Panc1 (cell line): Measurements from ENCODE around the gene GPD1L. TPM values are rescaled to one million over a fixed set of nuclear protein-coding genes. Genes with fewer than 3 reads are reported as not detected.

Experiments used
- ATAC-seq: fragments of 200-7000 bp; cut with Tn5 transposase; 2 replicates; pipeline ENCODE4 v1.9.1; 2020; ENCODE audit warnings: mild to moderate bottlenecking, moderate library complexity
- BruUV-seq: library from RNA; stranded (reverse); fragments of 400-500 nt; replicated peaks from 2 replicates; lab custom pipeline; 2021; lab: Mats Ljungman, UMichigan
- CTCF ChIA-PET: fragments of 300-600 bp; sonication (Branson Sonifier 250); formaldehyde crosslinking; loops from one replicate; lab custom pipeline; 2022; ENCODE audit warnings: antibody characterized with exemption; lab: Charles Lee
- POLR2A ChIA-PET: fragments of 300-600 bp; sonication (Branson Sonifier 250); formaldehyde crosslinking; loops from one replicate; lab custom pipeline; 2022; ENCODE audit warnings: antibody characterized with exemption; lab: Charles Lee
- DNase-seq: peaks from one replicate; pipeline ENCODE4 v3.0.0-alpha.2; 2010; ENCODE audit warnings: low read depth, low spot score
- H3K27ac ChIP-seq: 2 replicates; pipeline ENCODE4 v1.5.1; 2011; ENCODE audit warnings: mild to moderate bottlenecking, low read length, inconsistent platforms
- H3K27me3 ChIP-seq: fragments of 200-500 bp; sonication (Bioruptor generic); 2 replicates; pipeline ENCODE4 v1.6.0; 2014; ENCODE audit warnings: low read length, inconsistent platforms; ENCODE audit not compliant: control insufficient read depth, insufficient read depth
- H3K36me3 ChIP-seq: fragments of 200-500 bp; sonication (Bioruptor generic); 2 replicates; pipeline ENCODE4 v1.5.1; 2014; ENCODE audit warnings: inconsistent platforms, mild to moderate bottlenecking, low read length, moderate library complexity; ENCODE audit not compliant: control insufficient read depth, insufficient read depth
- H3K4me1 ChIP-seq: 2 replicates; pipeline ENCODE4 v1.5.1; 2011; ENCODE audit warnings: inconsistent platforms, mild to moderate bottlenecking, low read length, moderate library complexity; ENCODE audit not compliant: control insufficient read depth, insufficient read depth
- H3K4me3 ChIP-seq, 2 experiments: 2 replicates each; pipeline ENCODE4 v1.5.1; 2011 to 2012; ENCODE audit warnings: low read depth in 2 of 2, low read length in 2 of 2, mild to moderate bottlenecking in 2 of 2, inconsistent platforms in 1 of 2, moderate library complexity in 1 of 2
- H3K9me3 ChIP-seq: fragments of 200-500 bp; sonication (Bioruptor generic); 2 replicates; pipeline ENCODE4 v1.5.1; 2014; ENCODE audit warnings: low read depth, mild to moderate bottlenecking, inconsistent platforms, low read length, moderate library complexity; ENCODE audit not compliant: control insufficient read depth, insufficient read depth
- POLR2AphosphoS5 ChIP-seq: IDR thresholded peaks from 2 replicates; pipeline ENCODE4 v1.6.1; 2012; ENCODE audit warnings: mild to moderate bottlenecking, low read depth, low read length, moderate library complexity
- SIN3A ChIP-seq: IDR thresholded peaks from 2 replicates; pipeline ENCODE4 v1.6.1; 2012; ENCODE audit warnings: low read depth, mild to moderate bottlenecking, low read length, moderate library complexity, borderline replicate concordance; ENCODE audit not compliant: insufficient read depth
- TCF7L2 ChIP-seq: IDR thresholded peaks from 2 replicates; pipeline ENCODE4 v1.6.1; 2011; ENCODE audit warnings: mild to moderate bottlenecking, low read depth, low read length, inconsistent platforms
- in situ Hi-C: cut with HindIII; loops from 2 replicates; pipeline ENCODE4 v1.10.0; 2016; ENCODE audit warnings: low sequenced_read_pairs, low pct_unique_long_range_greater_than_20kb
- intact Hi-C: fragments of 100-400 bp; cut with micrococcal nuclease; formaldehyde crosslinking; loops from one replicate; pipeline ENCODE4 v1.10.0; 2022; ENCODE audit not compliant: unreplicated experiment
- total RNA-seq: library from RNA; stranded (reverse); gene quantifications from one replicate; pipeline ENCODE4 v1.2.1, GENCODE V29; 2021; ENCODE audit not compliant: unreplicated experiment
- TF ChIP-seq, protein P1 (sequence below), 2 experiments: IDR thresholded peaks; 2 replicates each; pipeline ENCODE4 v1.6.1; 2011 to 2012; ENCODE audit warnings: low read depth in 2 of 2, control low read depth in 1 of 2, low read length in 1 of 2, mild to moderate bottlenecking in 1 of 2, moderate library complexity in 1 of 2; ENCODE audit not compliant: insufficient read depth in 1 of 2
- TF ChIP-seq, protein P2 (sequence below): fragments of 450-650 bp; IDR thresholded peaks from 2 replicates; pipeline ENCODE4 v1.5.1; 2017; ENCODE audit warnings: mild to moderate bottlenecking

The GPD1L gene
- total RNA-seq, 1 experiment from 2014 or later, result 10.5 TPM

- POLR2A ChIA-PET, result no interaction called here
These were observed 20.9 kb downstream of the GPD1L start for GRCh38 chr3:32127219-32127826.

GRCh38 chr3:32128936-32129335 lies 22.5 kb downstream of the GPD1L start:
- BruUV-seq, result no TSS peak
- intact Hi-C loops (no loop called here), in situ Hi-C loops (no loop called here)
- H3K4me1 ChIP-seq, result no peaks in the 10 kb centered on the region
- H3K9me3 ChIP-seq, result no peaks in the 10 kb centered on the region
- no peaks in the 10 kb centered on the region for H3K36me3 ChIP-seq
- no peaks in the 10 kb centered on the region for H3K27me3 ChIP-seq
- TF ChIP-seq POLR2AphosphoS5 (no peak), TCF7L2 (no peak), SIN3A (no peak)
- TF ChIP-seq, protein P1, sequence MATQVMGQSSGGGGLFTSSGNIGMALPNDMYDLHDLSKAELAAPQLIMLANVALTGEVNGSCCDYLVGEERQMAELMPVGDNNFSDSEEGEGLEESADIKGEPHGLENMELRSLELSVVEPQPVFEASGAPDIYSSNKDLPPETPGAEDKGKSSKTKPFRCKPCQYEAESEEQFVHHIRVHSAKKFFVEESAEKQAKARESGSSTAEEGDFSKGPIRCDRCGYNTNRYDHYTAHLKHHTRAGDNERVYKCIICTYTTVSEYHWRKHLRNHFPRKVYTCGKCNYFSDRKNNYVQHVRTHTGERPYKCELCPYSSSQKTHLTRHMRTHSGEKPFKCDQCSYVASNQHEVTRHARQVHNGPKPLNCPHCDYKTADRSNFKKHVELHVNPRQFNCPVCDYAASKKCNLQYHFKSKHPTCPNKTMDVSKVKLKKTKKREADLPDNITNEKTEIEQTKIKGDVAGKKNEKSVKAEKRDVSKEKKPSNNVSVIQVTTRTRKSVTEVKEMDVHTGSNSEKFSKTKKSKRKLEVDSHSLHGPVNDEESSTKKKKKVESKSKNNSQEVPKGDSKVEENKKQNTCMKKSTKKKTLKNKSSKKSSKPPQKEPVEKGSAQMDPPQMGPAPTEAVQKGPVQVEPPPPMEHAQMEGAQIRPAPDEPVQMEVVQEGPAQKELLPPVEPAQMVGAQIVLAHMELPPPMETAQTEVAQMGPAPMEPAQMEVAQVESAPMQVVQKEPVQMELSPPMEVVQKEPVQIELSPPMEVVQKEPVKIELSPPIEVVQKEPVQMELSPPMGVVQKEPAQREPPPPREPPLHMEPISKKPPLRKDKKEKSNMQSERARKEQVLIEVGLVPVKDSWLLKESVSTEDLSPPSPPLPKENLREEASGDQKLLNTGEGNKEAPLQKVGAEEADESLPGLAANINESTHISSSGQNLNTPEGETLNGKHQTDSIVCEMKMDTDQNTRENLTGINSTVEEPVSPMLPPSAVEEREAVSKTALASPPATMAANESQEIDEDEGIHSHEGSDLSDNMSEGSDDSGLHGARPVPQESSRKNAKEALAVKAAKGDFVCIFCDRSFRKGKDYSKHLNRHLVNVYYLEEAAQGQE (IDR thresholded peaks at IDR 0.05; ENCODE audit: insufficient read depth in 1 of 2, low read depth in 2 of 2, low read length in 1 of 2), result no peak
- TF ChIP-seq, protein P2, sequence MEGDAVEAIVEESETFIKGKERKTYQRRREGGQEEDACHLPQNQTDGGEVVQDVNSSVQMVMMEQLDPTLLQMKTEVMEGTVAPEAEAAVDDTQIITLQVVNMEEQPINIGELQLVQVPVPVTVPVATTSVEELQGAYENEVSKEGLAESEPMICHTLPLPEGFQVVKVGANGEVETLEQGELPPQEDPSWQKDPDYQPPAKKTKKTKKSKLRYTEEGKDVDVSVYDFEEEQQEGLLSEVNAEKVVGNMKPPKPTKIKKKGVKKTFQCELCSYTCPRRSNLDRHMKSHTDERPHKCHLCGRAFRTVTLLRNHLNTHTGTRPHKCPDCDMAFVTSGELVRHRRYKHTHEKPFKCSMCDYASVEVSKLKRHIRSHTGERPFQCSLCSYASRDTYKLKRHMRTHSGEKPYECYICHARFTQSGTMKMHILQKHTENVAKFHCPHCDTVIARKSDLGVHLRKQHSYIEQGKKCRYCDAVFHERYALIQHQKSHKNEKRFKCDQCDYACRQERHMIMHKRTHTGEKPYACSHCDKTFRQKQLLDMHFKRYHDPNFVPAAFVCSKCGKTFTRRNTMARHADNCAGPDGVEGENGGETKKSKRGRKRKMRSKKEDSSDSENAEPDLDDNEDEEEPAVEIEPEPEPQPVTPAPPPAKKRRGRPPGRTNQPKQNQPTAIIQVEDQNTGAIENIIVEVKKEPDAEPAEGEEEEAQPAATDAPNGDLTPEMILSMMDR, result no peak
- DNase-seq (no peak), ATAC-seq (no peak)
- H3K4me3 ChIP-seq, result no peak overlapping the region
- ChIA-PET POLR2A (no interaction called here), CTCF (no interaction called here)
- H3K27ac ChIP-seq, result no peak overlapping the region

More at GRCh38 chr3:32127219-32127826, 20.9 kb downstream of the GPD1L start:
- no TSS peak for BruUV-seq
- ATAC-seq (no peak), DNase-seq (no peak)
- CTCF ChIA-PET, result no interaction called here
- no peak overlapping the region for H3K27ac ChIP-seq
- intact Hi-C loops (no loop called here), in situ Hi-C loops (no loop called here)
- H3K4me3 ChIP-seq, result no peak overlapping the region
- no peaks in the 10 kb centered on the region for H3K36me3 ChIP-seq
- H3K9me3 ChIP-seq, result no peaks in the 10 kb centered on the region
- H3K4me1 ChIP-seq, result no peaks in the 10 kb centered on the region
- TF ChIP-seq TCF7L2, result no peak
- TF ChIP-seq POLR2AphosphoS5, result no peak
- TF ChIP-seq, protein P1 (IDR thresholded peaks at IDR 0.05; ENCODE audit: insufficient read depth in 1 of 2, low read depth in 2 of 2, low read length in 1 of 2), result no peak
- TF ChIP-seq, protein P2, result no peak
- no peak for TF ChIP-seq SIN3A
- H3K27me3 ChIP-seq, result no peaks in the 10 kb centered on the region
